Measurements from ENCODE around the gene CCN5.
"Not testable (repeated sequence)": the region's sequence is repeated elsewhere in the genome, so short reads cannot be mapped to it uniquely, and the experiment has no call there.

The CCN5 gene

GRCh38 chr20:44714701-44715498, at the start of gene CCN5:
TSS of gene CCN5 (plus strand) at chr20:44715369. CDS start at chr20:44715391, 22 bp downstream.
- no peak within 1 kb of the TSS for H3K27ac ChIP-seq (ENCODE audit: low read length)
- no peaks in the 10 kb centered on the region for H3K9me3 ChIP-seq (ENCODE audit: control insufficient read depth in 1 of 2, low read length in 2 of 2)
- no peaks in the 10 kb centered on the region for H3K27me3 ChIP-seq (ENCODE audit: low read depth, low read length)
- H3K4me3 ChIP-seq (ENCODE audit: low read depth in 1 of 2, low read length in 2 of 2): peak within 1 kb of the TSS in 1 of 2 donors; percentile 1
- peaks cover 0 to 15% of the 10 kb centered on the region in 2 donors for H3K4me1 ChIP-seq (ENCODE audit: control insufficient read depth in 1 of 2, insufficient read depth in 2 of 2, low read length in 2 of 2)
- no peaks in the 10 kb centered on the region for H3K36me3 ChIP-seq (ENCODE audit: control insufficient read depth in 1 of 2, insufficient read depth in 2 of 2, low read length in 2 of 2)

- H3K36me3 ChIP-seq (ENCODE audit: control insufficient read depth in 1 of 2, insufficient read depth in 2 of 2, low read length in 2 of 2): no peaks in the 10 kb centered on the region
- H3K4me3 ChIP-seq (ENCODE audit: low read depth in 1 of 2, low read length in 2 of 2): no peak overlapping the region
- no peaks in the 10 kb centered on the region for H3K9me3 ChIP-seq (ENCODE audit: control insufficient read depth in 1 of 2, low read length in 2 of 2)
- H3K27me3 ChIP-seq (ENCODE audit: low read depth, low read length): no peaks in the 10 kb centered on the region
- peaks cover 0 to 4% of the 10 kb centered on the region in 2 donors for H3K4me1 ChIP-seq (ENCODE audit: control insufficient read depth in 1 of 2, insufficient read depth in 2 of 2, low read length in 2 of 2)
- H3K27ac ChIP-seq (ENCODE audit: low read length): no peak overlapping the region
These were observed 49.1 kb upstream of the CCN5 start for GRCh38 chr20:44666066-44666465.

- not testable (repeated sequence) for H3K27ac ChIP-seq (ENCODE audit: low read length); H3K27me3 ChIP-seq (ENCODE audit: low read depth, low read length); H3K9me3 ChIP-seq (ENCODE audit: control insufficient read depth in 1 of 2, low read length in 2 of 2); H3K4me1 ChIP-seq (ENCODE audit: control insufficient read depth in 1 of 2, insufficient read depth in 2 of 2, low read length in 2 of 2); H3K4me3 ChIP-seq (ENCODE audit: low read depth in 1 of 2, low read length in 2 of 2); H3K36me3 ChIP-seq (ENCODE audit: control insufficient read depth in 1 of 2, insufficient read depth in 2 of 2, low read length in 2 of 2)
These were observed 44.3 kb upstream of the CCN5 start for GRCh38 chr20:44670851-44671250.

- H3K36me3 ChIP-seq (ENCODE audit: control insufficient read depth in 1 of 2, insufficient read depth in 2 of 2, low read length in 2 of 2); H3K9me3 ChIP-seq (ENCODE audit: control insufficient read depth in 1 of 2, low read length in 2 of 2); H3K27ac ChIP-seq (ENCODE audit: low read length); H3K4me3 ChIP-seq (ENCODE audit: low read depth in 1 of 2, low read length in 2 of 2); H3K27me3 ChIP-seq (ENCODE audit: low read depth, low read length); H3K4me1 ChIP-seq (ENCODE audit: control insufficient read depth in 1 of 2, insufficient read depth in 2 of 2, low read length in 2 of 2): not testable (repeated sequence)
These were observed 43.6 kb upstream of the CCN5 start for GRCh38 chr20:44671541-44671940.

GRCh38 chr20:44672318-44672902, 42.8 kb upstream of the CCN5 start:
- H3K36me3 ChIP-seq (ENCODE audit: control insufficient read depth in 1 of 2, insufficient read depth in 2 of 2, low read length in 2 of 2); H3K4me3 ChIP-seq (ENCODE audit: low read depth in 1 of 2, low read length in 2 of 2); H3K9me3 ChIP-seq (ENCODE audit: control insufficient read depth in 1 of 2, low read length in 2 of 2); H3K4me1 ChIP-seq (ENCODE audit: control insufficient read depth in 1 of 2, insufficient read depth in 2 of 2, low read length in 2 of 2); H3K27me3 ChIP-seq (ENCODE audit: low read depth, low read length); H3K27ac ChIP-seq (ENCODE audit: low read length): not testable (repeated sequence)

- no peak overlapping the region for H3K27ac ChIP-seq (ENCODE audit: low read length)
- no peaks in the 10 kb centered on the region for H3K36me3 ChIP-seq (ENCODE audit: control insufficient read depth in 1 of 2, insufficient read depth in 2 of 2, low read length in 2 of 2)
- no peak overlapping the region for H3K4me3 ChIP-seq (ENCODE audit: low read depth in 1 of 2, low read length in 2 of 2)
- H3K4me1 ChIP-seq (ENCODE audit: control insufficient read depth in 1 of 2, insufficient read depth in 2 of 2, low read length in 2 of 2): no peaks in the 10 kb centered on the region
- no peaks in the 10 kb centered on the region for H3K9me3 ChIP-seq (ENCODE audit: control insufficient read depth in 1 of 2, low read length in 2 of 2)
- H3K27me3 ChIP-seq (ENCODE audit: low read depth, low read length): no peaks in the 10 kb centered on the region
These were observed 36.9 kb upstream of the CCN5 start for GRCh38 chr20:44678242-44678641.

GRCh38 chr20:44678990-44679611, 36.1 kb upstream of the CCN5 start:
- Histone ChIP-seq H3K36me3 (ENCODE audit: control insufficient read depth in 1 of 2, insufficient read depth in 2 of 2, low read length in 2 of 2) (no peaks in the 10 kb centered on the region), H3K27ac (ENCODE audit: low read length) (no peak overlapping the region), H3K4me3 (ENCODE audit: low read depth in 1 of 2, low read length in 2 of 2) (no peak overlapping the region), H3K27me3 (ENCODE audit: low read depth, low read length) (no peaks in the 10 kb centered on the region), H3K4me1 (ENCODE audit: control insufficient read depth in 1 of 2, insufficient read depth in 2 of 2, low read length in 2 of 2) (no peaks in the 10 kb centered on the region), H3K9me3 (ENCODE audit: control insufficient read depth in 1 of 2, low read length in 2 of 2) (no peaks in the 10 kb centered on the region)

GRCh38 chr20:44681796-44682566, 33.2 kb upstream of the CCN5 start:
- no peaks in the 10 kb centered on the region for H3K27me3 ChIP-seq (ENCODE audit: low read depth, low read length)
- no peak overlapping the region for H3K4me3 ChIP-seq (ENCODE audit: low read depth in 1 of 2, low read length in 2 of 2)
- H3K9me3 ChIP-seq (ENCODE audit: control insufficient read depth in 1 of 2, low read length in 2 of 2): no peaks in the 10 kb centered on the region
- H3K27ac ChIP-seq (ENCODE audit: low read length): no peak overlapping the region
- H3K36me3 ChIP-seq (ENCODE audit: control insufficient read depth in 1 of 2, insufficient read depth in 2 of 2, low read length in 2 of 2): no peaks in the 10 kb centered on the region
- H3K4me1 ChIP-seq (ENCODE audit: control insufficient read depth in 1 of 2, insufficient read depth in 2 of 2, low read length in 2 of 2): no peaks in the 10 kb centered on the region

GRCh38 chr20:44683263-44684046, 31.7 kb upstream of the CCN5 start:
- Histone ChIP-seq H3K27ac (ENCODE audit: low read length) (no peak overlapping the region), H3K4me3 (ENCODE audit: low read depth in 1 of 2, low read length in 2 of 2) (no peak overlapping the region), H3K36me3 (ENCODE audit: control insufficient read depth in 1 of 2, insufficient read depth in 2 of 2, low read length in 2 of 2) (no peaks in the 10 kb centered on the region), H3K27me3 (ENCODE audit: low read depth, low read length) (no peaks in the 10 kb centered on the region), H3K4me1 (ENCODE audit: control insufficient read depth in 1 of 2, insufficient read depth in 2 of 2, low read length in 2 of 2) (no peaks in the 10 kb centered on the region), H3K9me3 (ENCODE audit: control insufficient read depth in 1 of 2, low read length in 2 of 2) (no peaks in the 10 kb centered on the region)

- Histone ChIP-seq H3K9me3 (ENCODE audit: control insufficient read depth in 1 of 2, low read length in 2 of 2) (no peaks in the 10 kb centered on the region), H3K4me1 (ENCODE audit: control insufficient read depth in 1 of 2, insufficient read depth in 2 of 2, low read length in 2 of 2) (no peaks in the 10 kb centered on the region), H3K27ac (ENCODE audit: low read length) (no peak overlapping the region), H3K4me3 (ENCODE audit: low read depth in 1 of 2, low read length in 2 of 2) (no peak overlapping the region), H3K36me3 (ENCODE audit: control insufficient read depth in 1 of 2, insufficient read depth in 2 of 2, low read length in 2 of 2) (no peaks in the 10 kb centered on the region), H3K27me3 (ENCODE audit: low read depth, low read length) (no peaks in the 10 kb centered on the region)
These were observed 30.9 kb upstream of the CCN5 start for GRCh38 chr20:44684047-44684967.

All from muscle layer of duodenum (tissue), 2 donors.